ENCODE measurements around the gene CHRNB2.
A peak's percentile ranks its signal among the peaks of the same experiment; 100 is the strongest.
"Not testable (repeated sequence)": the region's sequence is repeated elsewhere in the genome, so short reads cannot be mapped to it uniquely, and the experiment has no call there.

CHRNB2 gene

GRCh38 chr1:154567386-154568156, at the start of gene CHRNB2:
Gene CHRNB2, plus strand, starts transcription at chr1:154567778. Its CDS starts 267 bp downstream, at chr1:154568045.
- DNase-seq (ENCODE audit: low read depth) = peak; percentile 20

GRCh38 chr1:154519591-154519991, 48.0 kb upstream of the CHRNB2 start:
- no peak for DNase-seq (ENCODE audit: low read depth)

- DNase-seq (ENCODE audit: low read depth) = no peak
Observed at GRCh38 chr1:154520333-154520732, 47.2 kb upstream of the CHRNB2 start.

- no peak for DNase-seq (ENCODE audit: low read depth)
Observed at GRCh38 chr1:154521695-154522094, 45.9 kb upstream of the CHRNB2 start.

GRCh38 chr1:154524881-154525280, 42.7 kb upstream of the CHRNB2 start:
- no peak for DNase-seq (ENCODE audit: low read depth)

GRCh38 chr1:154527192-154527591, 40.4 kb upstream of the CHRNB2 start:
- no peak for DNase-seq (ENCODE audit: low read depth)

- no peak for DNase-seq (ENCODE audit: low read depth)
Observed at GRCh38 chr1:154529308-154529707, 38.3 kb upstream of the CHRNB2 start.

- not testable (repeated sequence) for DNase-seq (ENCODE audit: low read depth)
Observed at GRCh38 chr1:154531950-154532349, 35.6 kb upstream of the CHRNB2 start.

GRCh38 chr1:154533952-154534844, 33.4 kb upstream of the CHRNB2 start:
- DNase-seq (ENCODE audit: low read depth) = peak; percentile 34

GRCh38 chr1:154536570-154536969, 31.0 kb upstream of the CHRNB2 start:
- no peak for DNase-seq (ENCODE audit: low read depth)

GRCh38 chr1:154539486-154540483, 27.8 kb upstream of the CHRNB2 start:
- no peak for DNase-seq (ENCODE audit: low read depth)

- no peak for DNase-seq (ENCODE audit: low read depth)
Observed at GRCh38 chr1:154541231-154541630, 26.3 kb upstream of the CHRNB2 start.

- peak; percentile 47 for DNase-seq (ENCODE audit: low read depth)
Observed at GRCh38 chr1:154546264-154547063, 21.1 kb upstream of the CHRNB2 start.

- no peak for DNase-seq (ENCODE audit: low read depth)
Observed at GRCh38 chr1:154547105-154547732, 20.4 kb upstream of the CHRNB2 start.

GRCh38 chr1:154548028-154548427, 19.6 kb upstream of the CHRNB2 start:
- DNase-seq (ENCODE audit: low read depth) = no peak

- DNase-seq (ENCODE audit: low read depth) = no peak
Observed at GRCh38 chr1:154549202-154549770, 18.3 kb upstream of the CHRNB2 start.

GRCh38 chr1:154550070-154550469, 17.5 kb upstream of the CHRNB2 start:
- DNase-seq (ENCODE audit: low read depth) = no peak

- no peak for DNase-seq (ENCODE audit: low read depth)
Observed at GRCh38 chr1:154550657-154551056, 16.9 kb upstream of the CHRNB2 start.

- DNase-seq (ENCODE audit: low read depth) = no peak
Observed at GRCh38 chr1:154551474-154551873, 16.1 kb upstream of the CHRNB2 start.

- DNase-seq (ENCODE audit: low read depth) = no peak
Observed at GRCh38 chr1:154552036-154552435, 15.5 kb upstream of the CHRNB2 start.
